DOHH2 (cell line): ENCODE data around the gene TBC1D20.
"Not testable (repeated sequence)": the region's sequence is repeated elsewhere in the genome, so short reads cannot be mapped to it uniquely, and the experiment has no call there.

Experiments
- H3F3A ChIP-seq: fragments of 200-600 bp; sonication (generic), shearing (Covaris generic); 2 replicates; pipeline ENCODE4 v1.6.0; 2016; ENCODE audit warnings: antibody characterized with exemption, mild to moderate bottlenecking; ENCODE audit not compliant: control insufficient read depth, insufficient read depth
- H3K27ac ChIP-seq: fragments of 200-600 bp; sonication (generic); 2 replicates; pipeline ENCODE4 v1.5.1; 2014; ENCODE audit warnings: low read depth, mild to moderate bottlenecking, low read length, moderate library complexity
- H3K27me3 ChIP-seq: fragments of 200-600 bp; sonication (generic); 2 replicates; pipeline ENCODE4 v1.6.1; 2014; ENCODE audit warnings: mild to moderate bottlenecking, low read length, mixed read lengths; ENCODE audit not compliant: control insufficient read depth
- H3K36me3 ChIP-seq: fragments of 200-600 bp; sonication (generic); 2 replicates; pipeline ENCODE4 v1.6.1; 2014; ENCODE audit warnings: mild to moderate bottlenecking, low read length, moderate library complexity, mixed read lengths; ENCODE audit not compliant: control insufficient read depth
- H3K4me1 ChIP-seq: fragments of 200-600 bp; sonication (generic); 2 replicates; pipeline ENCODE4 v1.6.1; 2014; ENCODE audit warnings: mild to moderate bottlenecking, low read length, mixed read lengths; ENCODE audit not compliant: control insufficient read depth
- H3K4me2 ChIP-seq: fragments of 200-600 bp; sonication (generic); 2 replicates; pipeline ENCODE4 v1.6.0; 2014; ENCODE audit warnings: mild to moderate bottlenecking, low read length, moderate library complexity
- H3K4me3 ChIP-seq: fragments of 200-600 bp; sonication (generic); 2 replicates; pipeline ENCODE4 v1.5.1; 2014; ENCODE audit warnings: mild to moderate bottlenecking, low read length, mixed read lengths
- H3K79me2 ChIP-seq: fragments of 200-600 bp; sonication (generic); 2 replicates; pipeline ENCODE4 v1.6.1; 2014; ENCODE audit warnings: mild to moderate bottlenecking, low read length, mixed read lengths; ENCODE audit not compliant: control insufficient read depth
- H3K9me2 ChIP-seq: fragments of 200-600 bp; sonication (generic); replicated peaks from 2 replicates; pipeline ENCODE4 v1.6.1; 2014; ENCODE audit warnings: mild to moderate bottlenecking, low read length, mixed read lengths; ENCODE audit not compliant: control insufficient read depth
- H3K9me3 ChIP-seq: fragments of 200-600 bp; sonication (generic); 2 replicates; pipeline ENCODE4 v1.6.1; 2014; ENCODE audit warnings: antibody characterized with exemption, low read length, mixed read lengths; ENCODE audit not compliant: control insufficient read depth, insufficient read depth
- H4K20me1 ChIP-seq: fragments of 200-600 bp; sonication (generic); 2 replicates; pipeline ENCODE4 v1.6.0; 2014; ENCODE audit warnings: low read depth, mild to moderate bottlenecking, antibody characterized with exemption, low read length, moderate library complexity; ENCODE audit not compliant: control insufficient read depth, insufficient read depth
- EZH2phosphoT487 ChIP-seq: fragments of 200-600 bp; sonication (generic); IDR thresholded peaks from 2 replicates; pipeline ENCODE4 v1.6.1; 2017; ENCODE audit warnings: borderline replicate concordance, mild to moderate bottlenecking, antibody characterized with exemption, low read length, moderate library complexity, mixed read lengths
- TF ChIP-seq, protein P1 (sequence below): fragments of 200-600 bp; sonication (generic); IDR thresholded peaks from one replicate; pipeline ENCODE4 v1.5.1; 2014; ENCODE audit warnings: antibody characterized with exemption, mild to moderate bottlenecking, low read depth, low read length; ENCODE audit not compliant: poor library complexity, severe bottlenecking

TBC1D20 gene

DNA sequence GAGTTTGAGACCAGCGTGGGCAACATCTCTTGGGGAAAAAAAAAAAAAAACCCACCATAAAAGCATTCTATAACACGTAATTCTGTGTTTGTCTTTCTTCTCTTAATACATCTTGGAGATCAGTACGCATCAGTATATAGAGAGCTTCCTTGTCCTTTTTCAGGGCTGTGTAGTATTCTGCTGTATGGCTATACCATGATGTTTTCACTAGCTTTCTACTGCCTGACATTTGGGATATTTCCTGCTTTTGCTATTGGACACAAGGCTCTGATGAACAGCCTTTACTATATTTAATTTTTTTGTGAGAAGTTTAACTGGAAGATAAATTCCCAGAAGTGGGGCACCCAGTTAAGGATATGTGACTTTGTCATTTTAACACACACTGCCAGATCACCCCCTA is 74.8 kb downstream of the TBC1D20 start:
- Histone ChIP-seq H3F3A (peaks cover 7% of the 10 kb centered on the region; the same call in 1 of the 2 replicates), H4K20me1 (peaks cover 10% of the 10 kb centered on the region; the same call in 1 of the 2 replicates), H3K27me3 (no peaks in the 10 kb centered on the region), H3K4me2 (no peak overlapping the region), H3K79me2 (peaks cover 38% of the 10 kb centered on the region), H3K4me3 (no peak overlapping the region), H3K36me3 (peaks cover 56% of the 10 kb centered on the region), H3K9me2 (no peaks in the 10 kb centered on the region), H3K4me1 (peaks cover 7% of the 10 kb centered on the region), H3K9me3 (no peaks in the 10 kb centered on the region), H3K27ac (no peak overlapping the region)
- TF ChIP-seq, protein P1, sequence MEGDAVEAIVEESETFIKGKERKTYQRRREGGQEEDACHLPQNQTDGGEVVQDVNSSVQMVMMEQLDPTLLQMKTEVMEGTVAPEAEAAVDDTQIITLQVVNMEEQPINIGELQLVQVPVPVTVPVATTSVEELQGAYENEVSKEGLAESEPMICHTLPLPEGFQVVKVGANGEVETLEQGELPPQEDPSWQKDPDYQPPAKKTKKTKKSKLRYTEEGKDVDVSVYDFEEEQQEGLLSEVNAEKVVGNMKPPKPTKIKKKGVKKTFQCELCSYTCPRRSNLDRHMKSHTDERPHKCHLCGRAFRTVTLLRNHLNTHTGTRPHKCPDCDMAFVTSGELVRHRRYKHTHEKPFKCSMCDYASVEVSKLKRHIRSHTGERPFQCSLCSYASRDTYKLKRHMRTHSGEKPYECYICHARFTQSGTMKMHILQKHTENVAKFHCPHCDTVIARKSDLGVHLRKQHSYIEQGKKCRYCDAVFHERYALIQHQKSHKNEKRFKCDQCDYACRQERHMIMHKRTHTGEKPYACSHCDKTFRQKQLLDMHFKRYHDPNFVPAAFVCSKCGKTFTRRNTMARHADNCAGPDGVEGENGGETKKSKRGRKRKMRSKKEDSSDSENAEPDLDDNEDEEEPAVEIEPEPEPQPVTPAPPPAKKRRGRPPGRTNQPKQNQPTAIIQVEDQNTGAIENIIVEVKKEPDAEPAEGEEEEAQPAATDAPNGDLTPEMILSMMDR = no peak
- no peak for TF ChIP-seq EZH2phosphoT487

GRCh38 chr20:386634-387033 is 75.7 kb downstream of the TBC1D20 start:
- not testable (repeated sequence) for H3K9me2 ChIP-seq, H3K4me3 ChIP-seq, H3K9me3 ChIP-seq, H3K4me2 ChIP-seq, H3K27me3 ChIP-seq, H3K27ac ChIP-seq
- peaks cover 10% of the 10 kb centered on the region; the same call in 1 of the 2 replicates for H3F3A ChIP-seq
- peaks cover 52% of the 10 kb centered on the region for H3K36me3 ChIP-seq
- peaks cover 13% of the 10 kb centered on the region for H3K4me1 ChIP-seq
- H3K79me2 ChIP-seq = peaks cover 44% of the 10 kb centered on the region
- H4K20me1 ChIP-seq = peaks cover 15% of the 10 kb centered on the region; the same call in 1 of the 2 replicates
